Activated T-cell treated with anti-CD3 and anti-CD28 coated beads for 4 hours (primary cell): ENCODE measurements around the gene CHML.

Source experiments
- DNase-seq: peaks from one replicate; pipeline ENCODE4 v3.0.0-alpha.2; 2020

CHML gene

DNA sequence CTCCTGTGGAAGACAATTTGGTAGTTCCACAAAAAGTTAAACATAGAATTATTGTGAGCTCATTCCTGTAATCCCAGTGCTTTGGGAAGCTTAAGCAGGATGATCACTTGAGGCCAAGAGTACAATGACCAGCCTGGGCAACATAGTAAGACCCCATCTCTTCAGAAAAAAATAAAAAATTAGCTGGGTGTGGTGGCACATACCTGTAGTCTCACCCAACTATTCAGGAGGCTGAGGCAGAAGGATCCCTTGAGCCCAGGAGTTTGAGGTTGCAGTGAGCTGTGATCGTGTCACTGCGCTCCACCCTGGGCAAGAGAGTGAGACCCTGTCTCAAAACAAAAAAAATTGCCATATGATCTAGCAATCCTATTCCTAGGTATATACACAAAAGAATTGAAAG lies 4.1 kb upstream of the CHML start:
- DNase-seq: no peak

DNA sequence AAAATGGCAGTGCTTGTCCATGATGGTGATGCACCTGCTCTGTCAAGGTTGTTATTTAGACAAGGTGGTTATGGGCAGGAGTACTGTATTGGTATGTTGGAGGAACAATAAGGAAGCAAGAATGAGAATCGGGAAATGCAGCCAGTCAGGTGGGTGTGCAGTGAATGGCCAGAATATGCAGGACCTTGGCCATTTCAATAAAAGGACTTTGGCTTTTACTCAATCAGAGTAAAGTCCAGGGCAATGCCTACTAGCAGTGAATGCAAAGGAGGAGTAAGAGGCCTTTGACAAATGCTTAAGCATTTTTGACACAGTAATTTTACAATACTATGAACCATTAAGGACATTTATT lies 2.4 kb upstream of the CHML start:
- no peak for DNase-seq

DNA sequence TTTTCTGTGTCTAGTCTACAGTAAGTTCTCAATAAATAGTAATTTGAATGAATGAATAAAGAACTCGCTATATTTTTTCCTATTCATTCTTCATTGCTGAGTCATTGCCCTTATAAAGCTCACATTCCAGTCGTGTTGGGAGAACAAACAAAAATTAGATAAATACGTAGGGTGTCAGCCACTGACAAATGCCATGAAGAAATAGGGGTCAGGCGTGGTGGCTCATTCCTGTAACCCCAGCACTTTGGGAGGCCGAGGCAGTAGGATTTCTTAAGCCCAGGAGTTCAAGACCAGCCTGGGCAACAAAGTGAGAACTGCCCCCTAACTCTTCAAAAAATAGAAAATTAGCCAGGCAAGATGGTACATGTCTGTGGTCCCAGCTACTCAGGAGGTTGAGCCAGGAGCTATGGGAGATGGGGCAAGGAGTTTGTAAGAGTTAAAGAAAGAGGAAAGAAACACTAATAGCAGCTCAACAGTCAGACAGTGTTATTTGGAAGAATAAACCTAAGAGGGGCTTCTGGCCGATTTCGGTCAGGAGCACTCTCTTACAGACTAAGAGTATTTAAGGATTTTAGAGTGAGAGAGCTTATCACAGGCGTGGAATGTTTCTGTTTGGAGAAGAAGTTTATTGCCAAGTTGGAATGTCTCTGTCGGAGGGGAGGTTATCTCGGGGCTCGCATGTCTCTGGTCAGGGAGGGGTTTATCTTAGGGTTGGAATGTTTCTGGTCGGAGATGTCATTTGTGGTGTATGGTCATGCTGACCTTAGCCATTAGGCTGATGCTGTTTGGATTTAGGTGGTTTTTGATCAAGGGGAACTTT lies 1.8 kb upstream of the CHML start:
- no peak for DNase-seq

DNA sequence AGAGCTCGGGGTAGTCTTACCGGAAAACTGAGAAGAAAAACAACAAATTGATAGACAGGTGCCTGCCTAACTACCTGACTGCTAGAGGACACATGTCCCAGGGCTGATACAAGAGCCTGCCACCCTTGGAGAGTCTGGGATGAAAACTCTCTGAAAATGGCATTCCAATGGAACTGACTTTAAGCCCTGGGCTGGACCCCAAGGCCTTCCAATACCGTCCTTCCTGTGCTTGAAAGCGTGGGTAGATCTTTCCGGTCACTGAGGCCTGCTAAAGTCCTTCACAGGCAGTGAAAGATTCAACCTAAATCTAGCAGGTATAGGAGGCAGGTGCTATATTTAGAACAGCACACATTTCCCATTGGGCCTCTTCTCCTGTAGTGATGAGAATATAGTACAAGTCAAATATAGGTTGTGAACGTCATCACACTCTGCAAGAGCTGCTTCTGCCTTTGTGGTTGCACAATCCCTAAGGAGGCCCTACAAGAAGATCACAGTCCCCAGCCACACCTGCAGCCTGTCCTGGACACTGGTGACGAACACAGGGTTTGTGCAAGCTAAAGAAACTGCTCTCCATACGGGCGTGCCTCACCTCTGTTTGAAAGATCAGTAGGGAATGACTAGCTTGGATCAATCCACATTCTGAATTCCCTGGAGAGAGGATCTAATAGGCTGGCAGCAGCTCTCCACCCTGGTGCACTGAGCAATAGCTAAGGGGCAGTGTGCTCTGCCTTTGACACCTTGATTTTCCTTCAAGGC lies 876 bp upstream of the CHML start:
- no peak for DNase-seq

DNA sequence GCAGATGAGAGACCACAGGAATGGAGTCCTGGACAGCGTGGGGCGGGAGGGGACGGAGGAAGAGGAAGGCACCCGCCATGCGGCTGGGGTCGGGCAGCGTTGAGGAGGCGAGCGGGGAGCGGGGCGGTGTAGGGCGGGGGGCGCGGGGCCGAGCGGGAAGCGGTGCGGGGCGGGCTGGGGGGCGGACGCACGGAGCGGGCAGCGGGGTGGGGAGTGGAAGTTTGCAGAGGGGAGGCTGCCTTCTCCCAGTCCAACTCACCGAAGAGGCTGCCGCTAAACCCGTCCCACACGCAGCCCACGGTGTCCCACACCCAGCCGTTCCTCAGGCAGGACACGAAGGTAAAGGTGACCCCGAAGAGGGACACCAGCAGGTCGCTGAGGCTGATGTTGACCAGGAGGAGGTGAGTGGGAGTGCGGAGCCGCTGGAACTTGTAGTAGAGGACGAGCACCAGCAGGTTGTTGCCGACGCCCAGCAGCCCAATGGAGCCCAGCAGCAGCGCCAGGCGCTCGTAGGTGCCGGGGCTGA lies 483 bp downstream of the CHML start:
- DNase-seq: peak; percentile 6

DNA sequence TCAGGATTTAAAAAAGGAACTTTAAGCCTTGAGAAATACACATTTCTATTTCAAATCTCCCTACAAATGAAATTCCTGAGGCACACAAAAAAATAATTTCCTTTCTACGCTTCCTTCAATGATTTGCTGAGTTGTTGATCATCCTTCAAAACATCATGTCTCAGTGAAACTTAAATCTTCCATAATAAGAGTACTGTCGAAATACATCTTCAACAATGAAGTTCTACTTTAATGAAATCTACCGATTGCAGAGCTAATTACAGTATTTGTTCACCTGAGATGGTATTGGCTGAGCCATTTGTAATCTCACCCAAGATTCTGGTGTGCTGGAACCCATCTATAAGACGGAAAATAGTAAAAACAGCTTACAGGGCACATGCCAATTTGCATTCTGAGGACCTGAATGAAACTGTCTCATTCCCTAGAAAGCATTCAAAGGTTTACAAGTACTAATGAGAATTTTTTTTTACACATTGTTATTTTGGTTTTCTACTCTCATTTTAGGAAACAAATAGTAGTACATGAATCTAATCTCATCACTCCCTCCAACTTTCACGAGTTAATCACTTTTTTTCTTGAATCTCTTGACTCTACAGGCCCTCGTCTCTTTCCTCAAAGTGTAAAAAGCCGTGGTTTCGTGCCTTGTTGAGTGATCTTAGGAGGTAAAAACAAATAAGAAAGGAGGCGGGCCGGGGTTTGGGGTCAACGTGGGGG lies 1.1 kb downstream of the CHML start:
- DNase-seq: no peak

DNA sequence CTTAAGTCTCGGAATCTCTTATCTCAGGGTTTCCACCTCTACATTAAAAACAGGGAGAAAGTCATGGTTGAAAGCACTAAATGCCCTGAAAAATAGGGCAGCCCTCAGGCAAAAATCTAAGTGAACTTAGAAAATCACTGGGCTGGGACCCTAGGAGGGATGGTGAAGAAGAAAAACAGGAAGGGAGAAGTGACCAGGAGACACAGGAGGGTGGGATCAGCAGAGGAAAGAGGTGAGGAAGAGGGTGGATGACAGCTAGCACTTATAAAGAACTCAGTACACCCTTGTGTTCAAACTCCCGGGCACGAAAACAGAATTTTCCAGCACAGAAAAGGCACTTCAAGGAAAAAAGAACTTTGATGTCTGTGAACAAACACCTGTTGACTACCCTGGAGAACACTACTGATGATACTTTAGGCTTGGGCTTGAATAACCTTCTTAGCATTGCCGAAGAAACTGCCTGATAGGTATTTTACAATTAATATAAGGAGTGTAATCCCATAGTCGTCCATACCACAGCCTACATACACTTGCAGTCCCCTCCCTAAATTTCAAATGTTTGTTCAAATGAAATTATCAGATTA lies 2.0 kb downstream of the CHML start:
- DNase-seq: no peak

DNA sequence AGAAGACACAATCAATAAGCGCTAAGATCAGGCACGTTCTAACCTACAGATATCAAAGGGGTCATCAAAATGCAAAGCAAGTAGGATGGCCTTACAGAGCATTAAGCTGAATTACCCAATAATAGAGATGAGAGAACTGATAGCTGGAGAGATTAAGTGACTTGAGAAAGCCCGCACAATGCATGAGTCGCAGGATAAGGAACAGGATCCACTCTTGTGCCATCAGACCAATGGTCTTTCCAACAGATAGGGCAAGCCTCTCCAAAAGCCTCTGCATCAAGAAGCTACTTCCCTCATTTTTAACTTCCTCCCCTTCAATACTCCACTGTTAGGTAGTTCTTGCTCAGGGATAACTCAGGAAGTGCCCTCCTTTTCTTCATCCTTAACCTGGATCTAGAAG lies 2.6 kb downstream of the CHML start:
- no peak for DNase-seq

DNA sequence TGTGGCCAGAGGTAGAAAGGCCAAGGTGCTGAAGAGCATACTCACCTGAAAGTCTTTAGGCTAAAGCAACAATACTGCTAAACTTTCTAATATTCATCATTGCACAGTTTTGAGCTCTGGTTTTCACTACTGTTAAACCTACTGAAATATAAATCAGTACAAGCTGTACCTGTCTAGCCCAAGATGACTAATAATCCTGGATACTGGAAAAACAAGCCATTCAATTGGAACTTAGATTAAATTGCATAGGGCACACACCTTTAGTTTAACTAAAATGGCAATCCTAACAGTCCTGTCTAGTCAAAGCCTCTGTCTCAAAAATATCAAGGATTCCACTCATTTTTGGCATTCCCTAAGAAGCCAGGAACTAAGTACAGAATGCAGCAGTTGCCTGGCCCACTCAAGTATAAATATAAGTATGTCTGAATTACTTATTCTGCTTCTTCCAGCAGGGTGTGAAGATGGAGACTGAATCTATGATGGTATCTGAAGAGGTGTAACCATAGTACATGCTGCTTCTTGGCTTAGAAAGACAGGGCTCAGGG lies 3.1 kb downstream of the CHML start:
- no peak for DNase-seq

DNA sequence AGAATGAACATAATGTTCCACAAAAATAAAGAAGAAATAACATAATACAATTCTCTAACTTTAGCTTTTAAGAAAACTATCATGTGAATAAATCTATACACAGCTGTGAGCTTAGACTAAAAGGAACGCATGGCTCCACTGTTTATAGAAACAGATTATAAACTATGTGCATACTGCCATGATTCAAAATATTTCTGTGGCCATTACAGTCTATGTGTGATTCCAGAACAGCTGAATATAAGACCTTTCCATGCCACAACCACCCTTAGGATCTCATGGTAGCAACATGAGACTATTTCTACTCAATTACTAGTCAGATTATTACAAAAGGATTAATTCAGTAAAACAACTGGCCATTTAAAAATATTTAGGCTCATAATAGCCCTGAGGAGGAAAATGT lies 3.9 kb downstream of the CHML start:
- DNase-seq: no peak

DNA sequence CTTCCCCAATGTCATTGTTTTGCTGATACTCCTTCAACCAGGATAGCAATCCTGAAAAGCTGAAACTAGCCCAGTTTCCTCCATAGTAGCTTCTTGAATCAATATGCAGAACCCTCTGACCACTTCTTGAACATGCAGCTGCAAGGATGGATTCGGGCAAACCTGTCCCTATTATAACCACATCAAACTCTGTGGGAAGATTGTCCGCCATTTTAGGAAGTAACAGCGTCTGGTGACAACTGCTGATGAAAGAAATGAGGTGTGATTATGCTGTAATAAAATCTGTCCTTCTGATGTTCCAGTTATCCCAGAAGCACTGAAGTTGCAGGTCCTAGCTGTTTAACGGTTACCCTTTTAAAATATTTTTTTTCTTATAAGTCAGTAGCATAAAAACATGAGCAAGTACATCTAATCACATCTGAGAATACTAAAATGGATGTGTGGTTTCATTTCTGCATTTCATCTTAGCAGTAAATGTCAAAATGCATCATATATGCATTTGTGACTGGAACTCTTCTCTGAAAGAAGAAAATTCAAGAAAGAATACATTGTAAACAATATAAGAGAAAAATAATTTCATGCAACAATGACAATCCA lies 4.5 kb downstream of the CHML start:
- no peak for DNase-seq

DNA sequence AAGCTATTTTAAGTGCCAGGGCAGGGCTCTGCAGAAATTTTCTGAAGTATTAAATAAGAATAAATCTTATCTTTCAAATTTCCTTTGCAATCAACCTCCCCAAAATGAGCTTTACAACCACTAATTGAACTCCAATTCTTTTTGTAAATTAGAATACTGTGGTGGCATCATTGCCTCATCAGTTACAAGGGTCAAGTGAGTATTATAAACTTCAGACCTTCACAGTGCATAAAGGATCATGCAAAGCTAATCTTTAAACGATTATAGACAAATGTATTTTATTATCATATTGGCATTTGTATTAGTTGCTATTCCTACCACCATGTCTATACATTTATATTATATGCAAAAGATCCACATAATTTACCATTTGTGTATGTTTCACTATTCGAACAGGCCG lies 7.2 kb downstream of the CHML start:
- DNase-seq: no peak

DNA sequence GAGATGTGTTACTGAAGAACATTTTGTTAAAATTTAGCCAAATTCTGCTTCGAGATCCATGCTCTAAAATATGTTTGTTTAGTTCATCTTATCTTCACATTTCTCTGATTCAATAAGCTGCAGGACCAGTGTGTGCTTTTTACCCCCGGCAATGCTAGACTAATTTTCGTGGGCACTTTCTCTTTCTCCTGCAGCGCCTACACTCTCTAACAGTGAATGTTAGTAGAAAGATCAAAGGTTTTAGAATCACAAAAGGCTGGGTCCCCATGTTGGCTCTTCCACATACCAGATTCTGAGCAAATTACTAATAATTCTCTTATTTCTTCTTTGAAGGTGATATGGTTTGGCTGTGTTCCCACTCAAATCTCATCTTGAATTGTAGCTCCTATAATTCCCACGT lies 8.5 kb downstream of the CHML start:
- DNase-seq: no peak

DNA sequence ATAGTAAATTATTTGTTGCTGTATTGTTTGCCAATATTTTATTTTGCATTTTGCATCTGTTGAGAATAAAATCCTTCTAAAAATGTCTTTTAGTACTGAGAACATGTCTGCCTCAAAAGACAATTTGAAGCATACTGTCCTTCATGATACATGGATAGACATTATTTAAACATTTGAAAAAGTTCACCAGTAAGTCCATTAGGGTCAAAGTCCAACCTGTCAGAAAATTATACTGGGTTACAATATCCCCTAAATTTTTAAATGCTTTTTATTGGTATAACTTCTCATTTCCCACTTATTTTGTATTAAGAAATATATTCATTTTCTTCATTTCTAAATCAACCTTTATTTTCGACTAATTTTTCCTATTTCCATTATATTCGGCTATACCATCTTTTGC lies 9.3 kb downstream of the CHML start:
- DNase-seq: no peak

DNA sequence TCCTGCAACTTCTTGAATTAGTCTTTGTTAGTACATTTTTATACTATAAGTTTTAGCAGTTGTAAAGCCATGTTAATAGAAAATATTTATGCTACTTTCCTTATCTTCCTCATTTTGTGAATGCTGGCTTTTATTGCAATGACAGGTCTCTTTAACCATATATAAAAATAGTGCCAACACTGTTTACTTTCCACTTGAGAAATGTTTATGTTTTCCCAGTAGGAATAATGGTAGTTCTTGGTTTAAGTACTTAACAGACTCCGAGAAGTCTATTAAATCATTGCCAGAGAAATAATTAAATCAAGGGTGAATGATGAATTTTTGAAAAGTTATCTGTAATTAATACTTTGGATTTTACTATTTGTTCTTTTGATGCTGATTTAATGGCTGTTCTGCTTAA lies 9.7 kb downstream of the CHML start:
- DNase-seq: no peak

DNA sequence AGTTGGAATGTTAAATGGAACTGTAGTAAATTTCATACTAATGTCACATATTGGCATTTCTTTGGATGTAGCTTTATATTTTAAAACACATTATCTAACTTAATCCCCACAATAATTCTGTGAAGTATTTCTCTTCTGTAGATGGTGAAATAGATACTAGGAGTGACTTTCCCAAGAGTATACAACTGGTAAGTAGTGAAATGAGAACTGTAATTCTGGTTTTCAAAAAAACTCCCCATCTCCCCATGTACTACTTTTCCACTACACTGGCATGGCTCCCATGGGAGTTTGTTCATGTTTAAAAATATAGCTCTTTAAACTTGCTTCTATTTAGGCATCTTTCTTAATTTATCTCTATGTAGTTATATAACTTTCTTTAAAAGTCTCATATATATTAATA lies 10.2 kb downstream of the CHML start:
- no peak for DNase-seq

DNA sequence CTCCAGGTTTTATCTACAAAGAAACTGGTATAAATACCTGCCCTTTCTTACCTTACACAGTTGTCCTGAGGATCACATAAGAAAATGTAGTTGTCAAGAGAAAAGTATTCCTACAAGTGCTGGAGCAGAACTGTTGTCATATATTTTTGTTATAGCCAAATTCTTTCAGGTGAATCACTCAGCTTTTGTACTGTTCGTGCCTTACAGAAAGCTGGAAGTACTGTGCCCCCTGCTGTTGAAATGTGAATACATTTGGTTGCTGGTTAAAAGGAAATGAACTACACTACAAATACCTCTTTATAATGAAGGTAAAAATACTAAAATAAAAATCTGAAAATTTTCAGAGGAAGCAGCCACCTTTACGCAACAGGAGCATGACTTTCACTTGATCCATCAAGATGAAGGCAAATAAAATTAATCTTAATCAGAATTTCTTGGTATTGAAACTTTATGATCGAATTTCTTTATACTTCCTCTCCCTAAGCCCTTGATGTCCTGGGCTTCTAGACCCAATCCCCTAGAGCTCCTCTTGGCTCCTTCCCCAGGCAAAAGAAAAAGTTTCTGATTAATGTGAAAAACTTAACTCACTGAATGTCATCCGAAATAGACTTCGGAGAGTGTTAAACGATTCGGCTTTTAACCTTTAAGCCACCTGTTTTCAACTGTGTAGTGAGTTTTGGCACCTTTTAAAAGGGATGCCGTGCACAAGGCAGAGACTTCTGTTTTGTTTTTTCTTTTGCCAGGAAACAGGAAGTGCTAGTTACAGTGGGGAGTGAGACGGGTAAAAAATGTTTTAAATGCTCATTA lies 12.5 kb downstream of the CHML start:
- peak; percentile 29 for DNase-seq

DNA sequence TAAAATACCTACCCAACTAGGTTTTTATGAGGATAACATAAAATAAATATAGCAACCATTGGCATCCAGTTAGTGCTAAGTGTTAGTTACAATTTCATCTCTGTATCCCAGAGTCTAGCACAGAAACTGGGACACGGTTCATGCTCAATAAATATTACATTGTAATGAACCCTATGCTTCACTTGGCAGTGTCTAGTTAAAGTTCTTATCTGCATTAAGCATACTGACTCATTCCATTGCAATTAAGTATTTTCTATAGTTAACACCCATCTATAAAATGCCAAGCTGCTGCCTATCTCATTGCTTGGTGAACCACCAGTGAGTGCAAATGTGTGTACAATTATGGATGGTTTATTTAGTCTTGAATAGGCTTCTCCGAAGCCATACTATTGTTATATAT lies 15.2 kb downstream of the CHML start:
- no peak for DNase-seq

DNA sequence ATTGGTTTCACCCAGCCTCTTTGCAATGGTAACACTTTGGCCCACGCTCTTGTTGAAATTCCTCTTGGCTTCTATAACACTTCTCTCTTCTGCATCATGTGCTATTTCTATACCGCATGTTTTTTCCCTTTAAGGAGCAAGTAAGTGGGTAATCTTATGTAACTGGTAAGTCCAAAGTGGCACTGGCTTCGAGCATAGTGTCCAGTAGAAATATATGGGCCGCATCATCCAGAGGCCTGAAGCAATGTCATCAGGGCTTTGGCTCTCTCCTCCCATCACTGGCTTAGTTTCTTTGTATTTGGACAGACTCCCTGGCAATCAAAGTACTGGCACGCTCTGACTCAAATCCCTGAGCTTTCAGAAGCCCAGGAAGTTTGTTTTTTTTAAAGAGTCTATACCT lies 17.5 kb downstream of the CHML start:
- no peak for DNase-seq

DNA sequence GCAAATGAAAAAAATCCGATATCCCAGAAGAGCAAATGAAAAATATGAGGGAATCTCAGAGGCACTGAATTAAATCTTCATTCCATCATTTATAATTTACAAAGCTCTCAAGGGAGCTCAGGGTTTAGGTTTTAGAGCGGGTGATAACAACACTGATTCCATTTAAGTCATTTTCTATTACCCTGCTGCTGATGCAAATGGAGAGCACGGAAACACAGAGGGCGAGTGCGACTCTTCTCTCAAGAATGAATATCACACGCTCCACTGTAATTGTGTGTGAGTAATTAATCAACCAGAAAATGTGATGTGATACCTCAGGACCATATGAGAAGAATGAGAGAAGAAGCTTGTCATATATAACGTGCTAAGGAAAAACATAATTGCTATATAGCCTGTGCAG lies 22.7 kb downstream of the CHML start:
- DNase-seq: no peak

DNA sequence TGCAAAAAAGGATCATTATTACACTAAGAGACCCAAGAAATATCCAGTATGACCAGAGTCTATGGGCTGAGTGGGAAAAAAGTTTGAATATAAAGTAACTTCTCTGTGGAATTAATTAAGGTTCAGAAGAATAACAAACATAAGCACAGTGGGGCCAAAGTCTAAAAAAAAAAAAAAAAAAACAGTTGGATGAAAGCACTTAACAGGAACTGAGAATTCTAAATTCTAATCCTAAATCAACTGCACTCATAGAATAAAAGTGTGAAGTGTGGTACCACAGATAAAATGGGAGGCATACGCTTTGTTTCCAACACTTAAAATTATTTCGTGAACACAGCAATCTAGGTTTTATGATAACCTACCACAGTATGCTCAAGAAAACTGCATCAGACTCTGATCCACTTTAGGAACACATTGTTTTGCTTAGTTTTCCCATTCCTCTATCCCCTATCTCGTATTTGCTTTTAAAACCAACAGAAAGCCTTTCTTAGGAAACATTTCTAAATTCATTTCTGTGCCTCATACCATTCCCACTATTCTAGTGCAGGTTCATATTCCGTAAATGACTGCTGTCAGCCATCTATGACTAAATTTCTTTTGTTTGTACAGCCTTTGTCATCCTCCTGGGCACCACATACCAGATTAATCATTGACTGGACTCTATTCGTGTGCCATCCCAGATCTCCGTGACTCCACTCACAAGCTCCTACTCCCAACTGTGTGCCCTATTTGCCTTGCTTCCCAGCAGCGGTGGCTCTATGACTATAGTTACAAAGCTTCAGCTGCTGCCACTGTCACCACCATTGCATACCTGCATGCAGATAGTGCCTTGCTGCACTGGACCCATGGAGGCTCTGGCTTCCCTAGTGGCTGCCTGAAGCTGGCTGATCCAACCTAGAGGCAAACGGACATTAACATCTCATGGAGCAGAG lies 24.9 kb downstream of the CHML start:
- DNase-seq: no peak
